GM18858 (cell line): ENCODE results near the gene TLE6.
A peak's percentile ranks its signal among the peaks of the same experiment; 100 is the strongest.
"Not testable (repeated sequence)": the region's sequence is repeated elsewhere in the genome, so short reads cannot be mapped to it uniquely, and the experiment has no call there.

ENCODE experiments used
- ATAC-seq: cut with Tn5 transposase; IDR thresholded peaks from one replicate; pipeline ENCODE4 v1.9.1; 2021; ENCODE audit not compliant: unreplicated experiment

TLE6 gene

GRCh38 chr19:3027292-3027691 is 49.9 kb downstream of the TLE6 start:
- ATAC-seq: no peak

GRCh38 chr19:3027981-3028304 is 50.6 kb downstream of the TLE6 start:
- ATAC-seq: no peak

- ATAC-seq: no peak
Measured at GRCh38 chr19:3028305-3029064, 51.1 kb downstream of the TLE6 start.

GRCh38 chr19:3029065-3029923 is 51.9 kb downstream of the TLE6 start, which contains the start of gene TLE2:
Gene TLE2 (minus strand): TSS chr19:3029280. CDS start chr19:3028904, 376 bp downstream.
- ATAC-seq: no peak

GRCh38 chr19:3031607-3031867 is 54.2 kb downstream of the TLE6 start:
- no peak for ATAC-seq

GRCh38 chr19:3033595-3034405 is 56.4 kb downstream of the TLE6 start:
- ATAC-seq: no peak

- ATAC-seq: no peak
Measured at GRCh38 chr19:3034406-3034655, 57.0 kb downstream of the TLE6 start.

GRCh38 chr19:3034656-3035541 is 57.5 kb downstream of the TLE6 start:
- no peak for ATAC-seq

- ATAC-seq: peak; percentile 77
Measured at GRCh38 chr19:3035542-3036118, 58.3 kb downstream of the TLE6 start.

- no peak for ATAC-seq
Measured at GRCh38 chr19:3036119-3036976, 59.0 kb downstream of the TLE6 start.

- not testable (repeated sequence) for ATAC-seq
Measured at GRCh38 chr19:3036977-3037544, 59.7 kb downstream of the TLE6 start.

GRCh38 chr19:3038214-3038613 is 60.9 kb downstream of the TLE6 start:
- ATAC-seq: no peak

- ATAC-seq: no peak
Measured at GRCh38 chr19:3039125-3039524, 61.8 kb downstream of the TLE6 start.

- ATAC-seq: no peak
Measured at GRCh38 chr19:3039641-3040077, 62.3 kb downstream of the TLE6 start.

GRCh38 chr19:3041327-3041726 is 64.0 kb downstream of the TLE6 start:
- no peak for ATAC-seq

- ATAC-seq: no peak
Measured at GRCh38 chr19:3041761-3042620, 64.6 kb downstream of the TLE6 start.

GRCh38 chr19:3042621-3043267 is 65.4 kb downstream of the TLE6 start:
- ATAC-seq: no peak
